Measurements from ENCODE around the gene OR11H12. TPM values are rescaled to one million over a fixed set of nuclear protein-coding genes. Genes with fewer than 3 reads are reported as not detected.

The OR11H12 gene
- not detected in 2 replicates for polyA plus RNA-seq

GRCh38 chr14:18600817-18601216 is at the start of gene OR11H12:
Gene OR11H12, plus strand, starts transcription at chr14:18601117. Its CDS starts 0 bp downstream, at chr14:18601117.

